ENCODE measurements around the gene FUS. TPM values are rescaled to one million over a fixed set of nuclear protein-coding genes. Genes with fewer than 3 reads are reported as not detected.
A peak's percentile ranks its signal among the peaks of the same experiment; 100 is the strongest.

Gene FUS
- total RNA-seq, 1 experiment from 2014 or later = 1,264 TPM

DNA sequence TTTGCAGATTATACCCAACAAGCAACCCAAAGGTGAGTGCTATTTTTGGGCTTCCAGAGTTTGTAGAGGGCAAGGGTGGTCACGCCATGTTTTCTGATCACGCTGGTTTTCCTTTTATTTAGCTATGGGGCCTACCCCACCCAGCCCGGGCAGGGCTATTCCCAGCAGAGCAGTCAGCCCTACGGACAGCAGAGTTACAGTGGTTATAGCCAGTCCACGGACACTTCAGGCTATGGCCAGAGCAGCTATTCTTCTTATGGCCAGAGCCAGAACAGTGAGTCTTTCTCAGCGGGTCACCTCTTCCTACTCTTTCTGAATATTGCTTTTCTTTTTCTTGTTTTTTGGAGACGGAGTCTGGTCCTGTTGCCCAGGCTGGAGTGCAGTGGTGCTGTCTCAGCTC, 2.5 kb downstream of the FUS start:
- BruUV-seq (replicated peaks) = no TSS peak
- Histone ChIP-seq H3K9me3 (ENCODE audit: low read depth, low read length, poor library complexity, severe bottlenecking) (no peaks in the 10 kb centered on the region), H3K27me3 (replicated peaks; ENCODE audit: insufficient read depth, low read depth, low read length, poor library complexity) (no peaks in the 10 kb centered on the region), H3K4me3 (ENCODE audit: low read depth, low read length, poor library complexity, severe bottlenecking) (peak overlapping the region; percentile 88), H3K4me1 (ENCODE audit: insufficient read depth, low read length, poor library complexity, severe bottlenecking) (peaks cover 18% of the 10 kb centered on the region), H3K27ac (ENCODE audit: low read depth, low read length, poor library complexity, severe bottlenecking) (no peak overlapping the region), H3K36me3 (ENCODE audit: insufficient read depth, low read length, poor library complexity, severe bottlenecking) (peaks cover 67% of the 10 kb centered on the region)
- DNase-seq (ENCODE audit: low spot score) = no peak
- intact Hi-C loops (cut with micrococcal nuclease; ENCODE audit: unreplicated experiment) = no loop called here
- TF ChIP-seq, protein P1, sequence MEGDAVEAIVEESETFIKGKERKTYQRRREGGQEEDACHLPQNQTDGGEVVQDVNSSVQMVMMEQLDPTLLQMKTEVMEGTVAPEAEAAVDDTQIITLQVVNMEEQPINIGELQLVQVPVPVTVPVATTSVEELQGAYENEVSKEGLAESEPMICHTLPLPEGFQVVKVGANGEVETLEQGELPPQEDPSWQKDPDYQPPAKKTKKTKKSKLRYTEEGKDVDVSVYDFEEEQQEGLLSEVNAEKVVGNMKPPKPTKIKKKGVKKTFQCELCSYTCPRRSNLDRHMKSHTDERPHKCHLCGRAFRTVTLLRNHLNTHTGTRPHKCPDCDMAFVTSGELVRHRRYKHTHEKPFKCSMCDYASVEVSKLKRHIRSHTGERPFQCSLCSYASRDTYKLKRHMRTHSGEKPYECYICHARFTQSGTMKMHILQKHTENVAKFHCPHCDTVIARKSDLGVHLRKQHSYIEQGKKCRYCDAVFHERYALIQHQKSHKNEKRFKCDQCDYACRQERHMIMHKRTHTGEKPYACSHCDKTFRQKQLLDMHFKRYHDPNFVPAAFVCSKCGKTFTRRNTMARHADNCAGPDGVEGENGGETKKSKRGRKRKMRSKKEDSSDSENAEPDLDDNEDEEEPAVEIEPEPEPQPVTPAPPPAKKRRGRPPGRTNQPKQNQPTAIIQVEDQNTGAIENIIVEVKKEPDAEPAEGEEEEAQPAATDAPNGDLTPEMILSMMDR (conservative IDR thresholded peaks at IDR 0.05; ENCODE audit: low read depth, low read length) = no peak
- TF ChIP-seq EZH2 (IDR thresholded peaks at IDR 0.05; ENCODE audit: borderline replicate concordance, low read depth, low read length, poor library complexity, severe bottlenecking) = no peak
- POLR2A ChIA-PET (ENCODE audit: low non-redundant PET) = no interaction called here
- CTCF ChIA-PET = no interaction called here

DNA sequence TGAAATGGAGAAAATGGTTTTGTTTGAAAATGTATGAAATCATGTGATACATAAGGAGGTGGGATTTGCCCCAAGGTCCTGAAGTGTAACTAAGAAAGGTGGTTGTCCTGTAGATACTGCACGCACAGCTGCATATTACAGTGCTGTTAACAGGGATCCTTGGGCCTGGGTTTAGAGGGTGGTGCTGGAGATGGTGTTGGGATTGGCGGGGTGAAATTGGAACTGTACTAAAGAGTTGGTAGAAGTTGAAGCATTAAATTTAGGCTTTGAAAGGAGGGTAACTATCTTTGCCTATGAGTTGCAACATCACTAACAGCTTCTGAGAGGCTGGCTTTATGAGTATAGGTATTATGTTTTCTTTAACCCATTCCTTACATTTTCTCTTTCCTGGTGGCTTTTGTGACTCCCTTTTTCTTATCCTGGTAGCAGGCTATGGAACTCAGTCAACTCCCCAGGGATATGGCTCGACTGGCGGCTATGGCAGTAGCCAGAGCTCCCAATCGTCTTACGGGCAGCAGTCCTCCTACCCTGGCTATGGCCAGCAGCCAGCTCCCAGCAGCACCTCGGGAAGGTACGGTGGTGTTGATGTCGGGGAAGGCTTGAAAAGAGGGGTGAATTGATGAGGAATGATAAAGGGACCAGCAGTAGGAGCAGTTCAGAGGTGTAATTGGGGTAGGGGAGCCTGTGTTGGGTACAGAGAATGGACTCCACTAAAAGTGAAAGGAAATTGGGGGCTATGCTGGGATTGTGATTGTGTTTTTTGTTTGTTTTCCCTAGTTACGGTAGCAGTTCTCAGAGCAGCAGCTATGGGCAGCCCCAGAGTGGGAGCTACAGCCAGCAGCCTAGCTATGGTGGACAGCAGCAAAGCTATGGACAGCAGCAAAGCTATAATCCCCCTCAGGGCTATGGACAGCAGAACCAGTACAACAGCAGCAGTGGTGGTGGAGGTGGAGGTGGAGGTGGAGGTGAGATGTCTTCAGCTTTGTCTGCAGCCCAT, 3.8 kb downstream of the FUS start:
- TF ChIP-seq, protein P1 (conservative IDR thresholded peaks at IDR 0.05; ENCODE audit: low read depth, low read length) = no peak
- TF ChIP-seq EZH2 (IDR thresholded peaks at IDR 0.05; ENCODE audit: borderline replicate concordance, low read depth, low read length, poor library complexity, severe bottlenecking) = no peak
- no TSS peak for BruUV-seq (replicated peaks)
- Histone ChIP-seq H3K27ac (ENCODE audit: low read depth, low read length, poor library complexity, severe bottlenecking) (no peak overlapping the region), H3K9me3 (ENCODE audit: low read depth, low read length, poor library complexity, severe bottlenecking) (no peaks in the 10 kb centered on the region), H3K36me3 (ENCODE audit: insufficient read depth, low read length, poor library complexity, severe bottlenecking) (peaks cover 80% of the 10 kb centered on the region), H3K4me3 (ENCODE audit: low read depth, low read length, poor library complexity, severe bottlenecking) (peak overlapping the region; percentile 88), H3K27me3 (replicated peaks; ENCODE audit: insufficient read depth, low read depth, low read length, poor library complexity) (no peaks in the 10 kb centered on the region), H3K4me1 (ENCODE audit: insufficient read depth, low read length, poor library complexity, severe bottlenecking) (peaks cover 18% of the 10 kb centered on the region)
- no peak for DNase-seq (ENCODE audit: low spot score)
- POLR2A ChIA-PET (ENCODE audit: low non-redundant PET) = interaction anchor here (0.5 kb wide), 1 partner anchor 19 kb away, joined by 8 read pairs; no protein-coding TSS in a partner anchor
- CTCF ChIA-PET = no interaction called here
- intact Hi-C loops (cut with micrococcal nuclease; ENCODE audit: unreplicated experiment) = no loop called here

DNA sequence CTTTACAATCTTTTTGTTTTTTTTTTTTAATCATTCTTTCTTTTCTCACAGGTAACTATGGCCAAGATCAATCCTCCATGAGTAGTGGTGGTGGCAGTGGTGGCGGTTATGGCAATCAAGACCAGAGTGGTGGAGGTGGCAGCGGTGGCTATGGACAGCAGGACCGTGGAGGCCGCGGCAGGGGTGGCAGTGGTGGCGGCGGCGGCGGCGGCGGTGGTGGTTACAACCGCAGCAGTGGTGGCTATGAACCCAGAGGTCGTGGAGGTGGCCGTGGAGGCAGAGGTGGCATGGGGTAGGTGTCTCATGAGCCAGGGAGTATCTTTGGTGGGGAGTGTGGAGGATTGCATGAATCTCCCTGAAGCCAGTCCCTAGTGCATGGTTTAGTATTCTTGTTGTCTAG, 4.9 kb downstream of the FUS start:
- POLR2A ChIA-PET (ENCODE audit: low non-redundant PET) = no interaction called here
- Histone ChIP-seq H3K4me3 (ENCODE audit: low read depth, low read length, poor library complexity, severe bottlenecking) (no peak overlapping the region), H3K9me3 (ENCODE audit: low read depth, low read length, poor library complexity, severe bottlenecking) (no peaks in the 10 kb centered on the region), H3K27me3 (replicated peaks; ENCODE audit: insufficient read depth, low read depth, low read length, poor library complexity) (no peaks in the 10 kb centered on the region), H3K36me3 (ENCODE audit: insufficient read depth, low read length, poor library complexity, severe bottlenecking) (peaks cover 92% of the 10 kb centered on the region), H3K4me1 (ENCODE audit: insufficient read depth, low read length, poor library complexity, severe bottlenecking) (peaks cover 18% of the 10 kb centered on the region), H3K27ac (ENCODE audit: low read depth, low read length, poor library complexity, severe bottlenecking) (no peak overlapping the region)
- intact Hi-C loops (cut with micrococcal nuclease; ENCODE audit: unreplicated experiment) = no loop called here
- DNase-seq (ENCODE audit: low spot score) = no peak
- BruUV-seq (replicated peaks) = no TSS peak
- TF ChIP-seq, protein P1 (conservative IDR thresholded peaks at IDR 0.05; ENCODE audit: low read depth, low read length) = no peak
- no peak for TF ChIP-seq EZH2 (IDR thresholded peaks at IDR 0.05; ENCODE audit: borderline replicate concordance, low read depth, low read length, poor library complexity, severe bottlenecking)
- CTCF ChIA-PET = no interaction called here

Measured in A673 (cell line).